GM23248 (cell line): ENCODE measurements around the gene ELOF1. TPM values are rescaled to one million over a fixed set of nuclear protein-coding genes. Genes with fewer than 3 reads are reported as not detected.
A peak's percentile ranks its signal among the peaks of the same experiment; 100 is the strongest.

Experiments
- DNase-seq: peaks from one replicate; pipeline ENCODE4 v3.0.0-alpha.2; 2015
- H2AFZ ChIP-seq: fragments of 200-600 bp; sonication (generic); 2 replicates; pipeline ENCODE4 v1.6.1; 2016; ENCODE audit warnings: antibody characterized with exemption
- H3F3A ChIP-seq: fragments of 200-600 bp; sonication (generic); 2 replicates; pipeline ENCODE4 v1.6.1; 2016; ENCODE audit warnings: mild to moderate bottlenecking, antibody characterized with exemption, mixed run types; ENCODE audit not compliant: insufficient read depth
- H3K27ac ChIP-seq: fragments of 200-600 bp; sonication (generic); 2 replicates; pipeline ENCODE4 v1.5.1; 2016; ENCODE audit warnings: mild to moderate bottlenecking
- H3K27me3 ChIP-seq: fragments of 200-600 bp; sonication (generic); replicated peaks from 2 replicates; pipeline ENCODE4 v1.6.1; 2016; ENCODE audit warnings: mild to moderate bottlenecking; ENCODE audit not compliant: insufficient read depth
- H3K36me3 ChIP-seq: fragments of 200-600 bp; sonication (generic); 2 replicates; pipeline ENCODE4 v1.6.1; 2016; ENCODE audit warnings: low read depth, mild to moderate bottlenecking
- H3K4me1 ChIP-seq: fragments of 200-600 bp; sonication (generic); 2 replicates; pipeline ENCODE4 v1.6.1; 2016; ENCODE audit warnings: mild to moderate bottlenecking; ENCODE audit not compliant: insufficient read depth
- H3K4me2 ChIP-seq: fragments of 200-600 bp; sonication (generic); one replicate; pipeline ENCODE4 v1.6.1; 2016; ENCODE audit warnings: mild to moderate bottlenecking; ENCODE audit not compliant: unreplicated experiment
- H3K4me3 ChIP-seq: fragments of 200-600 bp; sonication (generic); 2 replicates; pipeline ENCODE4 v1.5.1; 2016; ENCODE audit warnings: mild to moderate bottlenecking
- H3K79me2 ChIP-seq: fragments of 200-600 bp; sonication (generic); 2 replicates; pipeline ENCODE4 v1.6.1; 2016; ENCODE audit warnings: mild to moderate bottlenecking; ENCODE audit not compliant: insufficient read depth
- H3K9ac ChIP-seq: fragments of 200-600 bp; sonication (generic); 2 replicates; pipeline ENCODE4 v1.6.1; 2016; ENCODE audit warnings: mild to moderate bottlenecking
- H3K9me2 ChIP-seq: fragments of 200-600 bp; sonication (generic); 2 replicates; pipeline ENCODE4 v1.6.1; 2016; ENCODE audit warnings: mixed run types, mild to moderate bottlenecking, moderate library complexity; ENCODE audit not compliant: insufficient read depth
- H3K9me3 ChIP-seq: fragments of 200-600 bp; sonication (generic); one replicate; pipeline ENCODE4 v1.6.1; 2017; ENCODE audit warnings: low read depth
- H4K20me1 ChIP-seq: fragments of 200-600 bp; sonication (generic); 2 replicates; pipeline ENCODE4 v1.6.0; 2016; ENCODE audit not compliant: insufficient read depth
- EZH2 ChIP-seq: fragments of 200-600 bp; sonication (generic); IDR thresholded peaks from 2 replicates; pipeline ENCODE4 v1.6.1; 2018; ENCODE audit warnings: antibody characterized with exemption, mild to moderate bottlenecking; ENCODE audit not compliant: insufficient read depth, poor library complexity, severe bottlenecking
- EZH2phosphoT487 ChIP-seq: fragments of 200-600 bp; sonication (generic); IDR thresholded peaks from 2 replicates; pipeline ENCODE4 v1.6.1; 2018; ENCODE audit warnings: antibody characterized with exemption, moderate library complexity, mild to moderate bottlenecking, low read depth; ENCODE audit not compliant: insufficient read depth
- WGBS, 2 experiments: methylation state at CpG; one replicate each; pipeline ENCODE4 v1.1.6; 2015 to 2017; ENCODE audit warnings: low lambda C conversion rate in 2 of 2, low coverage in 1 of 2; ENCODE audit errors: missing lambda C conversion rate in 2 of 2; 5-methylcytosine and 5-hydroxymethylcytosine counted together
- in situ Hi-C: fragments of 300-500 bp; cut with MboI; formaldehyde crosslinking; loops from 2 replicates; pipeline ENCODE4 v1.15.0; 2020
- polyA plus RNA-seq: library from polyadenylated mRNA; unstranded; fragments of >200 nt; fragmentation: Nextera tagmentation; extraction: Ambion mirVana; gene quantifications from 2 replicates; pipeline ENCODE4 v1.2.1, GENCODE V29; 2016
- total RNA-seq: library from RNA; depleted of rRNA; stranded (reverse); fragments of >200 nt; shearing (Covaris generic); gene quantifications from 2 replicates; pipeline ENCODE4 v1.2.3, GENCODE V29; 2014

Gene ELOF1
- total and polyA plus RNA-seq, 2 experiments from 2014 or later = 50.6 to 71.8 TPM

GRCh38 chr19:11580116-11580515 is 21.1 kb upstream of the ELOF1 start:
- H3K9ac ChIP-seq = no peak overlapping the region
- 45 to 50% methylated on average over 4 of the region's 4 CpGs for WGBS, 2 experiments
- no peaks in the 10 kb centered on the region for H3K79me2 ChIP-seq
- H3K4me3 ChIP-seq = no peak overlapping the region
- no peaks in the 10 kb centered on the region for H3K27me3 ChIP-seq
- DNase-seq = no peak
- TF ChIP-seq EZH2 (no peak), EZH2phosphoT487 (no peak)
- no peak overlapping the region for H3K4me2 ChIP-seq
- no peaks in the 10 kb centered on the region for H3K9me3 ChIP-seq
- H3F3A ChIP-seq = no peaks in the 10 kb centered on the region
- no peak overlapping the region for H2AFZ ChIP-seq
- H3K9me2 ChIP-seq = no peaks in the 10 kb centered on the region
- no peak overlapping the region for H3K27ac ChIP-seq
- in situ Hi-C loops = loop anchor here (10.0 kb wide), 1 partner anchor 85 kb away; no protein-coding TSS in a partner anchor
- H4K20me1 ChIP-seq = no peaks in the 10 kb centered on the region
- H3K4me1 ChIP-seq = peaks cover 8% of the 10 kb centered on the region; the same call in 1 of the 2 replicates
- no peaks in the 10 kb centered on the region for H3K36me3 ChIP-seq

- H3K27me3 ChIP-seq = no peaks in the 10 kb centered on the region
- no peak overlapping the region for H3K27ac ChIP-seq
- H3K9me3 ChIP-seq = no peaks in the 10 kb centered on the region
- H3K9me2 ChIP-seq = no peaks in the 10 kb centered on the region
- peak overlapping the region; percentile 18; the same call in 1 of the 2 replicates for H3K4me3 ChIP-seq
- H4K20me1 ChIP-seq = no peaks in the 10 kb centered on the region
- peaks cover 8% of the 10 kb centered on the region; the same call in 1 of the 2 replicates for H3K4me1 ChIP-seq
- in situ Hi-C loops = no loop called here
- TF ChIP-seq EZH2 = no peak
- no peak for TF ChIP-seq EZH2phosphoT487
- no peak overlapping the region for H3K9ac ChIP-seq
- 16 to 19% methylated on average over 48 to 59 of the region's 62 CpGs for WGBS, 2 experiments
- H3K79me2 ChIP-seq = no peaks in the 10 kb centered on the region
- no peaks in the 10 kb centered on the region for H3K36me3 ChIP-seq
- DNase-seq = no peak
- peak overlapping the region; percentile 35 for H3K4me2 ChIP-seq
- H2AFZ ChIP-seq = peak overlapping the region; percentile 58
- no peaks in the 10 kb centered on the region for H3F3A ChIP-seq
These were observed 19.5 kb upstream of the ELOF1 start for GRCh38 chr19:11578258-11579142.

- 61 to 64% methylated on average over 15 to 17 of the region's 18 CpGs for WGBS, 2 experiments
- Histone ChIP-seq H3K4me3 (peak within 1 kb of the TSS; percentile 18; the same call in 1 of the 2 replicates), H3K4me1 (peaks cover 8% of the 10 kb centered on the region; the same call in 1 of the 2 replicates), H3K9ac (no peak within 1 kb of the TSS), H3K9me3 (no peaks in the 10 kb centered on the region), H3K9me2 (no peaks in the 10 kb centered on the region), H3K4me2 (peak within 1 kb of the TSS; percentile 35), H3K27ac (no peak within 1 kb of the TSS), H3K36me3 (no peaks in the 10 kb centered on the region), H3K27me3 (no peaks in the 10 kb centered on the region), H4K20me1 (no peaks in the 10 kb centered on the region), H3F3A (no peaks in the 10 kb centered on the region), H2AFZ (peak within 1 kb of the TSS; percentile 58), H3K79me2 (no peaks in the 10 kb centered on the region)
- in situ Hi-C loops = no loop called here
- TF ChIP-seq EZH2 (no peak), EZH2phosphoT487 (no peak)
- no peak for DNase-seq
These were observed 18.6 kb upstream of the ELOF1 start, which contains the start of gene ACP5 for GRCh38 chr19:11577451-11578257. ACP5 (minus strand) TSS chr19:11577645; CDS start chr19:11577317, 328 bp downstream.

GRCh38 chr19:11576227-11576626 is 17.2 kb upstream of the ELOF1 start:
- H4K20me1 ChIP-seq = no peaks in the 10 kb centered on the region
- no peaks in the 10 kb centered on the region for H3K9me2 ChIP-seq
- H3K4me1 ChIP-seq = peaks cover 4% of the 10 kb centered on the region; the same call in 1 of the 2 replicates
- H3K36me3 ChIP-seq = no peaks in the 10 kb centered on the region
- no peak overlapping the region for H3K27ac ChIP-seq
- in situ Hi-C loops = no loop called here
- H3F3A ChIP-seq = no peaks in the 10 kb centered on the region
- 84 to 91% methylated on average over 15 of the region's 15 CpGs for WGBS, 2 experiments
- DNase-seq = no peak
- no peak overlapping the region for H3K4me2 ChIP-seq
- no peak for TF ChIP-seq EZH2phosphoT487
- TF ChIP-seq EZH2 = no peak
- H3K27me3 ChIP-seq = no peaks in the 10 kb centered on the region
- no peak overlapping the region for H2AFZ ChIP-seq
- H3K79me2 ChIP-seq = no peaks in the 10 kb centered on the region
- no peak overlapping the region for H3K9ac ChIP-seq
- no peaks in the 10 kb centered on the region for H3K9me3 ChIP-seq
- H3K4me3 ChIP-seq = no peak overlapping the region
